Hepatocyte (in vitro differentiated cells): ENCODE measurements around the gene BACE1. TPM values are rescaled to one million over a fixed set of nuclear protein-coding genes. Genes with fewer than 3 reads are reported as not detected.
"Not testable (repeated sequence)": the region's sequence is repeated elsewhere in the genome, so short reads cannot be mapped to it uniquely, and the experiment has no call there.

ENCODE experiments used
- DNase-seq: peaks from one replicate; pipeline ENCODE4 v3.0.0-alpha.2; 2016; ENCODE audit warnings: low spot score
- H2AFZ ChIP-seq: fragments of 200-600 bp; sonication (generic); 2 replicates; pipeline ENCODE4 v1.6.0; 2016; ENCODE audit warnings: antibody characterized with exemption, mild to moderate bottlenecking
- H3K27ac ChIP-seq: fragments of 200-600 bp; sonication (generic); 2 replicates; pipeline ENCODE4 v1.5.1; 2016; ENCODE audit warnings: mild to moderate bottlenecking
- H3K27me3 ChIP-seq: fragments of 200-600 bp; sonication (generic); 2 replicates; pipeline ENCODE4 v1.6.1; 2016
- H3K36me3 ChIP-seq: fragments of 200-600 bp; sonication (generic); replicated peaks from 2 replicates; pipeline ENCODE4 v1.5.1; 2016; ENCODE audit warnings: low read depth; ENCODE audit not compliant: insufficient read depth
- H3K4me1 ChIP-seq: fragments of 200-600 bp; sonication (generic); 2 replicates; pipeline ENCODE4 v1.5.1; 2016; ENCODE audit warnings: mild to moderate bottlenecking, moderate library complexity; ENCODE audit not compliant: insufficient read depth
- H3K4me2 ChIP-seq: fragments of 200-600 bp; sonication (generic); 2 replicates; pipeline ENCODE4 v1.6.0; 2016
- H3K4me3 ChIP-seq: fragments of 200-600 bp; sonication (generic); 2 replicates; pipeline ENCODE4 v1.5.1; 2016; ENCODE audit warnings: mild to moderate bottlenecking
- H3K79me2 ChIP-seq: fragments of 200-600 bp; sonication (generic); 2 replicates; pipeline ENCODE4 v1.6.0; 2017; ENCODE audit warnings: mild to moderate bottlenecking
- H3K9me2 ChIP-seq: fragments of 200-600 bp; sonication (generic); replicated peaks from 2 replicates; pipeline ENCODE4 v1.6.0; 2017; ENCODE audit warnings: mild to moderate bottlenecking; ENCODE audit not compliant: insufficient read depth
- H3K9me3 ChIP-seq: fragments of 200-600 bp; sonication (generic); 2 replicates; pipeline ENCODE4 v1.5.1; 2016; ENCODE audit warnings: low read depth, mild to moderate bottlenecking
- H4K20me1 ChIP-seq: fragments of 200-600 bp; sonication (generic); 2 replicates; pipeline ENCODE4 v1.6.0; 2016; ENCODE audit warnings: mild to moderate bottlenecking; ENCODE audit not compliant: insufficient read depth, poor library complexity, severe bottlenecking
- CTCF ChIP-seq: fragments of 200-600 bp; sonication (generic); IDR thresholded peaks from 2 replicates; pipeline ENCODE4 v1.5.1; 2016; ENCODE audit warnings: antibody characterized with exemption, mild to moderate bottlenecking; ENCODE audit not compliant: poor library complexity
- EZH2 ChIP-seq: fragments of 200-600 bp; sonication (generic); IDR thresholded peaks from 2 replicates; pipeline ENCODE4 v1.6.1; 2016; ENCODE audit warnings: antibody characterized with exemption, mild to moderate bottlenecking, borderline replicate concordance
- EZH2phosphoT487 ChIP-seq: fragments of 200-600 bp; sonication (generic); IDR thresholded peaks from one replicate; pipeline ENCODE4 v1.6.1; 2018; ENCODE audit warnings: antibody characterized with exemption, mild to moderate bottlenecking, low read depth, moderate library complexity; ENCODE audit not compliant: unreplicated experiment, severe bottlenecking
- WGBS: methylation state at CpG from one replicate; pipeline ENCODE4 v1.1.6; 2016; ENCODE audit warnings: low lambda C conversion rate; ENCODE audit errors: missing lambda C conversion rate; 5-methylcytosine and 5-hydroxymethylcytosine counted together
- polyA plus RNA-seq: library from polyadenylated mRNA; unstranded; fragments of >200 nt; fragmentation: Nextera tagmentation; extraction: Ambion mirVana; gene quantifications from 2 replicates; pipeline ENCODE4 v1.2.1, GENCODE V29; 2016
- total RNA-seq: library from RNA; depleted of rRNA; stranded (reverse); fragments of >200 nt; gene quantifications from 2 replicates; pipeline ENCODE4 v1.2.3, GENCODE V29; 2014

BACE1 gene
- total and polyA plus RNA-seq, 2 experiments from 2014 or later: 17.5 to 22.6 TPM

- DNase-seq: peak; percentile 51
- H3K27me3 ChIP-seq: no peaks in the 10 kb centered on the region
- H3K27ac ChIP-seq: peak overlapping the region; percentile 85
- no peaks in the 10 kb centered on the region for H4K20me1 ChIP-seq
- TF ChIP-seq CTCF (no peak), EZH2phosphoT487 (no peak), EZH2 (no peak)
- peaks cover 6% of the 10 kb centered on the region for H3K4me1 ChIP-seq
- H3K4me2 ChIP-seq: peak overlapping the region; percentile 75
- no peaks in the 10 kb centered on the region for H3K9me3 ChIP-seq
- H2AFZ ChIP-seq: peak overlapping the region; percentile 77
- H3K4me3 ChIP-seq: peak overlapping the region; percentile 78
- no peaks in the 10 kb centered on the region for H3K9me2 ChIP-seq
- H3K79me2 ChIP-seq: peaks cover 20% of the 10 kb centered on the region
- no peaks in the 10 kb centered on the region for H3K36me3 ChIP-seq
- 10% methylated on average over 15 of the region's 15 CpGs for WGBS
Observed at GRCh38 chr11:117328375-117329010, 12.4 kb upstream of the BACE1 start.

GRCh38 chr11:117327567-117328374 lies 11.7 kb upstream of the BACE1 start, which contains the start of gene CEP164:
TSS of gene CEP164 (plus strand) at chr11:117327854. CDS start at chr11:117338587, 10,733 bp downstream.
- H2AFZ ChIP-seq: peak within 1 kb of the TSS; percentile 77
- 3% methylated on average over 38 of the region's 64 CpGs for WGBS
- no peak for TF ChIP-seq EZH2phosphoT487
- no peak for TF ChIP-seq CTCF
- TF ChIP-seq EZH2: no peak

GRCh38 chr11:117327255-117327566 lies 11.2 kb upstream of the BACE1 start:
- not testable (repeated sequence) for H2AFZ ChIP-seq, H3K4me3 ChIP-seq, H3K27ac ChIP-seq, H3K27me3 ChIP-seq, H3K36me3 ChIP-seq, DNase-seq, H3K9me3 ChIP-seq, H3K4me1 ChIP-seq, H3K9me2 ChIP-seq, H4K20me1 ChIP-seq
- WGBS: 32% methylated on average over 4 of the region's 5 CpGs
- peak overlapping the region; percentile 61 for H3K4me2 ChIP-seq
- peaks cover 20% of the 10 kb centered on the region for H3K79me2 ChIP-seq

More at GRCh38 chr11:117327567-117328374, 11.7 kb upstream of the BACE1 start, which contains the start of gene CEP164:
- Histone ChIP-seq H3K4me3 (peak within 1 kb of the TSS; percentile 78), H3K4me2 (peak within 1 kb of the TSS; percentile 75), H4K20me1 (no peaks in the 10 kb centered on the region), H3K79me2 (peaks cover 20% of the 10 kb centered on the region), H3K4me1 (peaks cover 6% of the 10 kb centered on the region), H3K9me3 (no peaks in the 10 kb centered on the region), H3K27me3 (no peaks in the 10 kb centered on the region), H3K36me3 (no peaks in the 10 kb centered on the region), H3K27ac (peak within 1 kb of the TSS; percentile 85), H3K9me2 (no peaks in the 10 kb centered on the region)
- DNase-seq: peak; percentile 95

GRCh38 chr11:117319214-117319840 lies 3.3 kb upstream of the BACE1 start:
- no peak overlapping the region for H3K4me2 ChIP-seq
- H3K9me2 ChIP-seq: no peaks in the 10 kb centered on the region
- peaks cover 12% of the 10 kb centered on the region for H3K4me1 ChIP-seq
- no peak overlapping the region for H3K4me3 ChIP-seq
- no peaks in the 10 kb centered on the region for H3K9me3 ChIP-seq
- H3K27ac ChIP-seq: no peak overlapping the region
- WGBS: 91% methylated on average over 5 of the region's 5 CpGs
- H3K27me3 ChIP-seq: no peaks in the 10 kb centered on the region
- DNase-seq: no peak
- no peak overlapping the region for H2AFZ ChIP-seq
- H4K20me1 ChIP-seq: no peaks in the 10 kb centered on the region
- H3K36me3 ChIP-seq: no peaks in the 10 kb centered on the region
- H3K79me2 ChIP-seq: peaks cover 11% of the 10 kb centered on the region
- no peak for TF ChIP-seq CTCF
- TF ChIP-seq EZH2phosphoT487: no peak
- TF ChIP-seq EZH2: no peak
